ENCODE results near the gene SLC25A23.
"Not testable (repeated sequence)": the region's sequence is repeated elsewhere in the genome, so short reads cannot be mapped to it uniquely, and the experiment has no call there.

SLC25A23 gene

DNA sequence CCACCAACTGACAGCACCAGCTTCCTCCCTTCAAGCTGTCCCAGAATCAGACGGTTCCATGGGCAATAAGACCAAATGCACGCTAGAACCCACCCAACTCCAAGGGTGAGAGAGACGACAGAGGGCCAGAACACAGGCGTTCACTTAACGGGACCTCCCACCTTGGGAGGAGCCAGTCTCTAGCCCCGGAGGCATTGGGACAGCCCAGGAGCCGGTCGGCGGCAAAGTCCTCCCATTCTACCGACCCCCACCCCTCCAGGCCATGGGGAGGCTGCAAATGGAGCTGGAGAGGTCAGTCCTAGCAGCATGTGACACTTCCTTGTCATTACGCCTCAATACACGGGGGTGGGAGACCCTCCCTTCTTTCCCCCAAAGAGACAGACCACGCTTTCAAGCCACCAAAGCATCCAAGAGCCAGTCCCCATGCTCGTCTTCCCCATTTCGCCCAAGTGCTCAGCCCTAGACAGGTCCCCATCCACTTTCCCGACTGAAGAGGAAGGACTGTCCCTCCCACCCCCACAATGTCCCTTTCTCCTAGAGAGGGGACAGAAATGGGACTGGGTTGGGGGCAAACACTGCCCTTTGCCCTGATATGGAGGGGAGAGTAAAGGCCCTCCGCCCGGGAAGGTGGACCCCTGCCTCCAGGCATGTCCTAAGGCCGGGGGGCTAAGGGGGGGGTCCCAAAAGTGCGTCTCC, 35.9 kb downstream of the SLC25A23 start:
- DNase-seq, result peak; percentile 19

DNA sequence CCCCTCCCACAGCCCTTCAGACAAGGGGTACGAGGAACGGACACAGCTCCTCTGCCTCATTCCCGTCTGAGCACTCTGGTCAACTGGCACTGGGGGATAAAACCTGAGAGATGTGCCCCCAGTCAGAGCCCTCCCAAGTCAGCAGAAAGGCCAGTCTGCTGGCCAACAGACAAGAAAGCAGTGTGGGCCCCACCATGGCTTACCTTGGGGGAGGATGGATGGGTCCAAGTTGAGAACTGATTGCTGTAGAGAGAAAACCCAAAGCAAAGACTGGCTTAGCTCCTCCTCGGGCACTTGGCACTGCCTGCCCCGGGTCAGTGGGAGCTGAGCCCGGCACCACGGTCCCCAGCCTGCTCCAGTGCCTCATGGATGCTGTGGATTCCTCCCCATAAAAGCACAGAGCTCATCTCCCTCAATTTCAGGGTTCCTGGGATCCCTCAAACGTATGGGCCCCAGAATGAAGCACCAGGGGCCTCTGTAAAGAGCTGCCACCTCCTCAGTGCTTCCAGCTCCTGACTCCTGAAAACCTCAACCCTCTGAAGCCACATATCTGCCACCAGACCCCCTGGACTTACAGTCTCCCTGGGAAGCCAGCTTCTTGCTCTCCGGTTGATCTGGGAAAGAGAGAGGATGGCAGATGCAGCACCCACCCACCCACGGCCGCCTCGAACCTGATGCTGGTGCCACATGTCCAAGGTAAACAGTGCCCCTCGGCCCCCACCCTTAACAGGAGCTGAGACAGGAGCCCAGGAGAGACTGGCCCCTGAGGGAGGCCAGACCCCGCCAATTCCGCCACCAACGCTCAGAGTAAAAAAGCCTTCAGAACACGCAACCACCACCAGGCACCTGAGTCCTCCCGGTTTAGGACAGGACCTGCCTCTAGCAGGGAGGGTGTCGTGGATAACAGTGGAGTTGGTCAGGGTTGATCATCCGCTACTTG, 38.2 kb downstream of the SLC25A23 start:
- no peak for DNase-seq

GRCh38 chr19:6418562-6418932, 41.0 kb downstream of the SLC25A23 start:
- DNase-seq, result no peak

DNA sequence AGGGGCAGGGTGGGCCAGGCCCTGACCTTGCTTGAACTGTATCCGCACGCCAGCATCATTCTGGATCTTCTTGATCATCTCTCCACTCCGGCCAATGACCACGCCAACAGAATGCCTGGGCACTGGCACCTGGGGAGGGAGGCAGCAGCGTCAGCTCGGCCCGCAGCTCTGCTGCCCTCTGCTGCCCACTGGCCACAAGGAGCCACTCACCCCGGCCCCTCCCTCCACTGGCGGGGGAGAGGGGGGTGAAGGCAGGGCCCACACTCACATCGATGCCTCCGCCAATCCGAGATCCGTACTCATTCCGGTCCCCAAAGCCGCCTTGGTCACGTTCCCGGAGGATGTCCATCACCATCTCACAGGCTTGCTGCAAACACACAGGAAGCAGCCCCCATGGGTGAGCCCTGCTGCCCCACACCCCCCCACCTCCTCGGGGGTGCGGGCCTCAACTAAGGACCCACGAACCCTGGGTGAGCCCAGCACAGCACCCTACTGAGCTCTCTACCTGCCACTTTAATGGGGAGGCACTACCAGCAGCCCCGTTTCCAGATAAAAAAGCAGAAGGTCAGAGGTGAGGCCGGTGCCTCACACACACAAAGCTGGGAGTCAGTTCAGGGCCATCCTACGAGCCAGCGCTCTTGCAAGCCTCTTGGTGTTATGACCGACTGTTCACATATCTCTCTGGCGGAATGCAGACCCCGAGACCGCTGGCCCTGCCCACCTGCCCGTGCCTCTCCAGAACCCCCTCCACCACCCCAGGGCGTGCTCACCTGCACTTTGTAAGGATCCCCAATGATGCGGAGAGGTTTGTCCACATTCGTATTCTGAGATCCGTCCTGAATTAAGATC, 41.7 kb downstream of the SLC25A23 start:
- DNase-seq, result no peak

DNA sequence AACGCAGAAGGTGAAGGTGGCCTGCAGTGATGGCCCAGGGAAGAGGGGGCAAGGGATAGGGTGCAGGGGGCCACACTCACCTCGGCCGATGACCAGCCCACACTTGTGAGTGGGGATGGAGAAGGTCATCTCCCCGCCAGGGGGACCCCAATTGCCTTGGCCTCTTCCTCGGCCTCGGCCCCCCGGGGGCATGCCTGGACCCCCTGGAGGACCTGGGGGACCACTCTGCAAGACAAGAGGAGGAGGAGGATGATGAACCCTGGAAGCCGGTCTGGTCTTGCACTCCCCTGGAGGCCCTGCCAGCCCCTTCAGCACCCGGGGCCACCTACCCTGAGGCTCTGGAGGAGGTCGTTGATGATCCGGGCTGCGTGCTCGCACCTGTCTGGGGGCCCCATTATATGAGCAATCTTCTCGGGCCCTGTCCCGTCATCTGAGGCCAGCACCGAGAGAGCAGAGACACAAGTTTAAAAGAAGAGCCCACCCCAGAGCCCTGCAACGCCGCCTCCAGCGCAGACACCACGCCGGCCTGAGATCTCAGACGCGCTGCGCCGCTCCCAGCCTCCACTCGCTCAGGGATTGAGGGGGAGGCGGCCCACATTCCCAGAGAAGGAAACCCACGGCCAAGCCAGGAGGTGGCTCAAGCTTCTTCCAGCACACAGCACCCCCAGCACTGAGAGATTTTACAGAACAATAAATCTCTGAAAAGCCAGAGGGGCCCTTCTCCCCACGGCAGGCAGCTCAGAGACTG, 42.8 kb downstream of the SLC25A23 start:
- DNase-seq, result no peak

- DNase-seq, result no peak
These were observed 43.9 kb downstream of the SLC25A23 start for GRCh38 chr19:6415591-6416190.

DNA sequence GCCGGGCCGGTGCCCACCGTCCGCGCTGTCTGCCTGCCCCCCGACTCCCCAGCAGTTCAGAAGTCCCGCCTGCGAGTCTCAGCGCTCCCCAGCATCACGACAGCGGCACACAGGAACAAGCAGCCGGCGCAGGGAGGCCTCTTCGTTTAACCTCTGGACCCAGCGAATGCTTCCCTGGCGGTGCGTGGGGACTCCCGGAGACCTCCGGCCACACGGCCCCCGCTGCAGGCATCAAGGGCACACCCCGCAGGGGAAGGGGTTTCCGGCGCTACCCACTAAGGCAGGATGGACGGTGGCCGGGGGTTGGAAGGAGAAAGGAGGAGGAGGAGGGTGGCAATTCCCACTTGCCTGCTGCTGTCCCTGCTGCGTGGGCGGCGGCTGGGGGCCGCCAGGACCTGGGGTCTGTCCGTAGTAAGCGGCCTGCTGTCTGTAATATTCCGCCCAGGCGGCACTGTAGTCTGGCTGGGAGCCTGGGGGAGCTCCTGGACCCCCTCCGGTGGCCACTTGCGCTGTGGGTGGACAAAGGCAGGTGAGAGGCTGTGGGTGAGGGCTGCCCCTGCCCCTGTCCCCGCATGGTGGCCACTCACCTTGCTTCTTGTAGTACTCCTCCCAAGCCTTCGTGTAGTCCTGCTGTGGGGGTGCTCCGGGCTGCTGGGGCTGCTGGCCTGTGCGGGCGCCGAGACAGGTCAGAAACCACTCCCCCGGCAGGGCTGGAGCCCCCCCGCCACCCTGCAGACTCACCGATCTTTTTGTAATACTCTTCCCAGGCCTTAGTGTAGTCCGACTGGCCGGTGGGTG, 44.6 kb downstream of the SLC25A23 start:
- no peak for DNase-seq

DNA sequence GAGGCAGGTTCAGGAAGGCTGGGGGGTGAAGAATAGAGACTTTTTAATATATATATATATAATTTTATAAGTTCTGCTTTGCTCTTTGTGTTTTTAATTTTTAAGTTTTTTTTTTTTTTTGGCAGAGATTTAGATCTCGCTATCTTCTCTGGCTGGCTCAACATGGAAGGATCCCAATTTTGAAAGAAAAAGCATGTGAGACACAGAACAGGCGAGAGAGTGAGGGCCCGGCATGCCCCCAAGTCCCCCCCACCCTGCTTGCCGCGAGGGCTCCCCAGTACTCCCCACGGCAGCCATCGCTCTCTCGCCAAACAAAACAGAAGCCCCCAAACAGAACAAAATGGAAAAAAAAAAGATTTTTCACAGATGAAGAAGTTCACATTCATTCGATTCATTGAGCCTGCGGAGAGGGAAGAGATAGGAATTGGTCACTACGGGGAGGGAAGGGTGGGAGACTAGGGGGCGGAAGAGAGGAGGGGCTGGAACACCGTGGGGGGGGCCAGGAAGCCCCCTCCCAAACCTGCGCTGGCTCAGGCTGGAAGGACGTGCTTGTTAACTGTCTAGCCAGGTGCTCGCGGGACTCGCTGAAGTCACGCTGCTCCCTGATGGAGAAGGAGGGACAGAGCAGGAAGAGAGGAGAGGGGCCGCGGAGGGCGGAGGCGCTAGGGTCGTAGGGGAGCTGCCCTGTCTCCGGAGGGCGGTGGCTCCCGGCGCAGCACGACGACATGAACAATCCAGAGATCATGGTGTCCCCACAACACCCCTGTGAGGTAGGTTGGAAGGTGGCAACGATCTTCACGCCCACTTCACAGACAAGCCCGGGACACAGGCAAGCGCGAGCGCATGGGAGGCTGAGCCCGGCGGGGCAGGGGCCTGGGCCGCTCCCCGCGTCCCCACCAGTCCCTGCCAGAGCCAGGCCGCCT, 45.6 kb downstream of the SLC25A23 start:
- no peak for DNase-seq

DNA sequence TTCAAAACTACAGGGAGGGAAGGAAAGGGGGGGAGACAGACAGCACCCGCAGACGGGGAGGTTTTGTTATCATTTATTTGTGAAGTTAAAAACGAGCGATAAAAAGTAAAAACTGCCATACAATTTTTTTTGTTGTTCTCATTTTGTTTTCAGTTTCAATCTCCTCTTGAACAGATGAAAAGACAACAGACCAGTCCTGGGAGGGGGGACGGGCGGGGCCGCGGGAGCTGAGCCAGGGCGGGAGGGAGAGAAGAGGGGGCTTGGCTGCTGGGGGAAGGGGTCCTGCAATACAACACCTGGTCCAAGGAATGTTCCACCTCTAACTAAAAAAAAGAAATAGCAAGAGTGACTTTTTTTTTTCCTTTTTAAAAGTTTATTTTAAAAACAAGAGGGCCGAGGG, 46.3 kb downstream of the SLC25A23 start:
- DNase-seq, result no peak

DNA sequence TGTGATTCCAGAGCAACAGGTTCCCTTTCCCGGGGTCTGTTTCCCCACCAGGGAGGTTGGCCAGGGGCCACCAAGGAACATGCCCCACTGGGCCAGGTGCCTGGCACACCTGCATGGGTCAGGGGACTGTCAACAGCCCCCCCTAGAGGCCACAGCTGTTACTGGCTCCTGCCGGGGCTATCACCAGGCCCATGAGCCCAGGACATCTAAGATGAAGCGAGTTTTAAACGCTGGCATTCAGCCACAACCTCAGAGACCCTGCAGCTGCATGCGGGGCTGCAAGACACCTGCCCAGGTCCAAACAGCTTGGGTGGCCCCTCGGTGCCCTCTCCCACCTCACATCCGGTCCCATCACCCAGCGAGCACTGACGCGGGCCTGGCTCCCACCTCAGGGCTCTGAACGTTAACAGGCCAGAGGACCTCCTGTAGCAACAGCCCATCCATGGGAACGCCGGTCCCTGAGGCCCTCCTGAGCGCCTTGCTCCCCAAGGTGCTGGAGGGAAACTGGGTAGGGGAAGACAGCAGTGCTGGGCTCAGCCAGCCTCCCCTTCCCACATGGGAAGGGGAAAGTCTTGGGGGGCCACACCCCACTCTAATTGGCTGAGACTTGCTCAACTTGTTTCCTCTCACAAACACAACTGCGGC, 47.0 kb downstream of the SLC25A23 start:
- DNase-seq, result peak; percentile 52

- DNase-seq, result no peak
These were observed 47.5 kb downstream of the SLC25A23 start for GRCh38 chr19:6412061-6412446.

DNA sequence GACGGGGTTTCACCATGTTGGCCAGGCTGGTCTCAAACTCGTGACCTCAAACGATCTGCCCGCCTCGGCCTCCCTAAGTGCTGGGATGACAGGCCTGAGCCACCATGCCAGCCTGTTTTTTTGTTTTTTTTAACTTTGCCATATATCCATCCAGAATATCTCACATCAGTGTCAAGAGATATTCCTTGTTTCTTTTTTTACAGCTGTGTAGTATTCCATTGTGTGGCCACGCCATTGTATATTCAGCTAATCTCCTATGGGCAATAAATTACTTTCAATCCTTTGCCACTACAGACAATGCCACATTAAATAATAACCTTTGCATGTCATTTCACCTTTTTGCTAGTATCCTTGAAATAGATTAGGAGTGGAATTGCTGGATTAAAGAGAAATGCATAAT, 50.2 kb downstream of the SLC25A23 start:
- no peak for DNase-seq

DNA sequence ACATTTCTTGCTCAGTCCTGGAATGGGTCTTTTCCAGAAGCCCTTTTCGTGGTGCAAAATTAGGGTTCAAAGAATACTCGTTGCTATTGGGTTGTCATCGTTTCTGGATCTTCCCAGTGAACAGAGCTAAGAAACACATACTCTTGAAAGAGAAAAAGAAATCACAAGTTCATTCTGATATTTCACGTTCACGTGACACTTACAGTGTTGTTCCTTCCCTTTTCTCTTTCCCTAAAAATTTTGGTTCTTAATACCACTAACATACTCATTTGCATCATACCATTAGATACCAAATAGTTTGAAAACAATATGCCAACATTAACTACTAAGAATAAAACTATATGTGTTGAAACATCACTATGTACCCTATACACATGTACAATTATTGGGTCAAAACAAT, 53.2 kb downstream of the SLC25A23 start:
- no peak for DNase-seq

GRCh38 chr19:6402837-6403608, 56.6 kb downstream of the SLC25A23 start:
- no peak for DNase-seq

GRCh38 chr19:6402058-6402457, 57.5 kb downstream of the SLC25A23 start:
- DNase-seq, result no peak

DNA sequence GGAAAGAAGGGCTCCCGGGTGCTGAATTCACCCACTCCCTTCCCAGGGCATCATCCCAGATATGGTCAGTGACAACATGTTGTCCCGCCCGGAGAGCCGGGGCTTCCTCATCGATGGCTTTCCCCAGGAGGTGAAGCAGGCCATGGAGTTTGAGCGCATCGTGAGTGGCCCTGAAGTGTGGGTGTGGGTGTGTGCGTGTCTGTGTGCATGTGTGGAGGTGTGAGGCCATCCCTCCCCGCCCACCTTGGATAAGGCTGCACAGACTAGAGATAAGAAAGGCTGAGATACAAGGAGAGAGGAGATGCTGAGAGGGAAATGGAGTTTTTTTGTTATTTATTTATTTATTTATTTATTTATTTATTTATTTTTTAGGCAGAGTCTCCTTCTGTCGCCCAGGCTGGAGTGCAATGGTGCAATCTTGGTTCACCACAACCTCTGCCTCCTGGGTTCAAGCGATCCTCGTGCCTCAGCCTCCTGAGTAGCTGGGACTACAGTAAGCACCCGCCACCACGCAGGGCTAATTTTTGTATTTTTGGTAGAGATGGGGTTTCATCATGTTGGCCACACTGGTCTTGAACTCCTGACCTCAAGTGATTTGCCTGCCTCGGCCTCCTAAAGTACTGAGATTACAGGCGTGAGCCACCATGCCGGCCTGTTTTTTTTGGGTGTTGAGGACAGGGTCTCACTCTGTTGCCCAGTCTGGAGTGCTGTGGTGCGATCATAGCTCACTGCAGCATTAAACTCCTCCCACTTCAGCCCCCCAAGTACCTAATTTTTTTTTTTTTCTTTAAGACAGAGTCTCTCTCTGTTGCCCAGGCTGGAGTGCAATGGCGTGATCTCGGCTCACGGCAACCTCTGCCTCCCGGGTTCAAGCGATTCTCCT, 59.3 kb downstream of the SLC25A23 start:
- DNase-seq, result not testable (repeated sequence)

DNA sequence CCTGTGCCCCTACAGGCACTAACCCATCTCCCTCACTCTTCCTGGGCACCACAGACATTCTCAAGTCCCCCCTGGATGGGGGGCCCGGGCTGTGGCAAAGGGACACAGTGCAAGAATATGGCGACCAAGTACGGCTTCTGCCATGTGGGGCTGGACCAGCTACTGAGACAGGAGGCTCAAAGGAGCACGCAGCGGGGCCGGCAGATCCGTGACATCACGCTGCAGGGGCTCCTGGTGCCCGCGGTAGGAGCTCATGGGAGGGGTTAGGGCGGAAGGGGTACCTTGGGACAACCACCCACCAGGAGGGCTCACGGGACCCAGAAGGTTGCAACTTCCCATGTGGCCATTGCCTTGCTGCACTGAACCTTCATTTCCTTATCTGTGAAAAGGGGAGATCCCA, 63.3 kb downstream of the SLC25A23 start:
- DNase-seq, result no peak

- no peak for DNase-seq
These were observed 64.8 kb downstream of the SLC25A23 start for GRCh38 chr19:6394831-6395230.

All from activated CD4-positive, alpha-beta T cell treated with anti-CD3 and anti-CD28 coated beads, Interleukin-2, amount 50 U/mL, for 1 hour (primary cell).